Kidney (tissue), 14 donors: ENCODE measurements around the gene ADAMTSL2. TPM values are rescaled to one million over a fixed set of nuclear protein-coding genes. Genes with fewer than 3 reads are reported as not detected.

Experiments
- DNase-seq, 5 donors: peaks; one replicate each; pipeline ENCODE4 v3.0.0-alpha.2; 2013 to 2020
- FAIRE-seq: peaks from 2 replicates; lab custom pipeline; 2012; peaks lifted over from hg19 to GRCh38; lab: Jason Lieb, UNC
- H3K27ac ChIP-seq, 2 donors: one replicate each; pipeline ENCODE4 v1.7.0; 2013; ENCODE audit warnings: low read depth in 2 of 2, low read length in 2 of 2, inconsistent platforms in 1 of 2
- H3K27me3 ChIP-seq: one replicate; pipeline ENCODE4 v1.7.1; 2013; ENCODE audit warnings: low read length, inconsistent platforms; ENCODE audit not compliant: control insufficient read depth, insufficient read depth
- H3K36me3 ChIP-seq, 3 donors: one replicate each; pipeline versions ENCODE4 v1.7.0 to v1.7.1; 2013; ENCODE audit warnings: low read length in 3 of 3, control low read depth in 1 of 3, inconsistent platforms in 1 of 3; ENCODE audit not compliant: insufficient read depth in 3 of 3, control insufficient read depth in 2 of 3
- H3K4me1 ChIP-seq, 3 donors: one replicate each; pipeline versions ENCODE4 v1.7.0 to v1.7.1; 2013; ENCODE audit warnings: low read length in 3 of 3, inconsistent platforms in 1 of 3, low read depth in 1 of 3; ENCODE audit not compliant: control insufficient read depth in 2 of 3, insufficient read depth in 2 of 3
- H3K4me3 ChIP-seq, 3 donors: one replicate each; pipeline versions ENCODE4 v1.7.0 to v1.8.1; 2013; ENCODE audit warnings: low read length in 3 of 3, control low read depth in 1 of 3, inconsistent platforms in 1 of 3
- H3K9ac ChIP-seq, 3 donors: one replicate each; pipeline versions ENCODE4 v1.7.0 to v1.7.1; 2013; ENCODE audit warnings: low read length in 3 of 3, control low read depth in 1 of 3, inconsistent platforms in 1 of 3
- H3K9me3 ChIP-seq, 3 donors: one replicate each; pipeline versions ENCODE4 v1.7.0 to v1.7.1; 2013; ENCODE audit warnings: low read length in 3 of 3, control low read depth in 1 of 3, inconsistent platforms in 1 of 3; ENCODE audit not compliant: control insufficient read depth in 2 of 3, insufficient read depth in 1 of 3
- CTCF ChIP-seq: IDR thresholded peaks from 3 replicates; pipeline ENCODE4 v1.5.1; 2012; ENCODE audit warnings: mild to moderate bottlenecking, moderate library complexity, borderline replicate concordance; ENCODE audit not compliant: insufficient read depth; ENCODE audit errors: extremely low read depth
- intact Hi-C: fragments of 100-400 bp; cut with DNase I; formaldehyde crosslinking; loops from one replicate; pipeline ENCODE4 v1.11.1; 2022
- polyA plus RNA-seq: library from polyadenylated mRNA; stranded (reverse); fragments of 350-450 nt; fragmentation: Illumina TruSeq; extraction: RNeasy Lipid Tissue Mini Kit (QIAGEN cat#74804); gene quantifications from one replicate; pipeline ENCODE4 v1.2.3, GENCODE V29; 2014; ENCODE audit warnings: low read depth, low replicate concordance; ENCODE audit not compliant: insufficient read depth
- total RNA-seq: library from RNA; stranded (reverse); fragmentation: NEBNext Ultra II Directional; extraction: Animal tissue kit (Norgen Biotek cat#: 25700); gene quantifications from one replicate; pipeline ENCODE4 v1.2.1, GENCODE V29; 2021
- donor health status: control.
- donor health status: control.
- donor health status: control.
- donor health status: control.
- donor health status: control.
- donor health status: DM: yes; HTN: yes; CAD: no.
- donor health status: Normal renal cell carcinoma (clear cell type).

ADAMTSL2 gene
- total and polyA plus RNA-seq, 2 donors from 2014 or later = 20.0 to 32.1 TPM

GRCh38 chr9:133518706-133519449 lies 15.6 kb upstream of the ADAMTSL2 start:
- Histone ChIP-seq H3K4me1 (peaks cover 0 to 21% (median 9%) of the 10 kb centered on the region in 3 donors), H3K9me3 (no peaks in the 10 kb centered on the region), H3K27ac (no peak overlapping the region), H3K4me3 (no peak overlapping the region), H3K36me3 (no peaks in the 10 kb centered on the region), H3K9ac (no peak overlapping the region), H3K27me3 (no peaks in the 10 kb centered on the region)
- no peak for FAIRE-seq
- intact Hi-C loops = no loop called here
- no peak for TF ChIP-seq CTCF
- DNase-seq = peak in 1 of 5 donors; percentile 62

GRCh38 chr9:133519693-133520092 lies 14.8 kb upstream of the ADAMTSL2 start:
- Histone ChIP-seq H3K9ac (no peak overlapping the region), H3K9me3 (no peaks in the 10 kb centered on the region), H3K27ac (no peak overlapping the region), H3K4me3 (no peak overlapping the region), H3K36me3 (no peaks in the 10 kb centered on the region), H3K27me3 (no peaks in the 10 kb centered on the region), H3K4me1 (peaks cover 0 to 19% (median 5%) of the 10 kb centered on the region in 3 donors)
- FAIRE-seq = no peak
- TF ChIP-seq CTCF = no peak
- intact Hi-C loops = no loop called here
- DNase-seq = peak in 1 of 5 donors; percentile 34

GRCh38 chr9:133520121-133520835 lies 14.2 kb upstream of the ADAMTSL2 start:
- Histone ChIP-seq H3K36me3 (no peaks in the 10 kb centered on the region), H3K9me3 (no peaks in the 10 kb centered on the region), H3K4me1 (peaks cover 0 to 19% (median 4%) of the 10 kb centered on the region in 3 donors), H3K9ac (no peak overlapping the region), H3K27ac (peak overlapping the region; percentile 61 to 76), H3K4me3 (no peak overlapping the region), H3K27me3 (no peaks in the 10 kb centered on the region)
- intact Hi-C loops = no loop called here
- TF ChIP-seq CTCF = no peak
- DNase-seq = peak in 2 of 5 donors; percentile 54 to 86
- FAIRE-seq = no peak
